Dermis microvascular lymphatic vessel endothelial cell (primary cell): ENCODE results near the gene FOXL3. TPM values are rescaled to one million over a fixed set of nuclear protein-coding genes. Genes with fewer than 3 reads are reported as not detected.
"Not testable (repeated sequence)": the region's sequence is repeated elsewhere in the genome, so short reads cannot be mapped to it uniquely, and the experiment has no call there.

Source experiments
- DNase-seq, 2 donors: peaks; one replicate each; pipeline versions ENCODE4 v3.0.0 to v3.0.0-alpha.2; 2010; ENCODE audit warnings: low read depth in 2 of 2
- total RNA-seq: library from RNA; depleted of rRNA; stranded (reverse); fragments of >200 nt; gene quantifications from 2 replicates; pipeline ENCODE4 v1.2.1, GENCODE V29; 2014

Gene FOXL3
- not detected in 2 replicates for total RNA-seq

DNA sequence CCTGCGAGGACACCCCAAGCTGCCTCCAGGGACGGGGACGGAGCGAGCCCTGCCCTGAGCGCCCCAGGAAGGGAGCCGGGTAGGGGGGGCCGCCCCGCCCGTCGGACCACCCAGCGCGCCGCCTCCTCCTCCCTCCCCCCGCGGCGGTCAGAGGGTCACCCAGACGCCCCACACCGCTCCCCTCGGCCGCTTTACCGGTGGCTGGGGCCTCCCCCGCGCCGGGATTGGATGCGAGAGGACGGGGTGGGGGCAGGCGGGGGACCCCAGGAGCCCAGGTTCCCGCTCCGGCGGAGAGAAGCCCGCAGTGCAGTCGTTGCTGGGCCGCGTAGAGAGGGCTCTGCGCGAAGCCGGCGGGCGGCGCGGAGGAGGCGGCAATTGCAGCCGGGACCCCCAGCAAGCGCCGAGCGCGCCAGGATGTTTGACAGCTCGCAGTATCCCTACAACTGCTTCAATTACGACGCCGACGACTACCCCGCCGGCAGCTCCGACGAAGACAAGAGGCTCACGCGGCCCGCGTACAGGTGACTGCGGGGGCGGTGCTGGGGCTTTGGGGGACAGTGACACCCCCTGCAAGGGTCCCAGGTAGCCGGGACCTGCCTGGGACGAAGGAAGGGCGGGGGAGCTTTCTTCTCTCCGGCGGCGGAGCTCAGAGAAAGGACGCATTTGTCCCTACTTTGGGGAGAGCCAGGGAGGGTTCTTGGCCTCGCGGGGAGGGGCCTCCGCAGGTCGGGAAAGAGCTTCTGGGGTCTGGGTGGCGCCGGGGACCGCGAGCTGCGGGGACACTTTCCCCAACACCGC is at the start of gene FOXL3:
TSS of gene FOXL3 (plus strand) at position 415 of the 798 bp plus-strand sequence. CDS start at position 415, 0 bp downstream.
- no peak for DNase-seq

DNA sequence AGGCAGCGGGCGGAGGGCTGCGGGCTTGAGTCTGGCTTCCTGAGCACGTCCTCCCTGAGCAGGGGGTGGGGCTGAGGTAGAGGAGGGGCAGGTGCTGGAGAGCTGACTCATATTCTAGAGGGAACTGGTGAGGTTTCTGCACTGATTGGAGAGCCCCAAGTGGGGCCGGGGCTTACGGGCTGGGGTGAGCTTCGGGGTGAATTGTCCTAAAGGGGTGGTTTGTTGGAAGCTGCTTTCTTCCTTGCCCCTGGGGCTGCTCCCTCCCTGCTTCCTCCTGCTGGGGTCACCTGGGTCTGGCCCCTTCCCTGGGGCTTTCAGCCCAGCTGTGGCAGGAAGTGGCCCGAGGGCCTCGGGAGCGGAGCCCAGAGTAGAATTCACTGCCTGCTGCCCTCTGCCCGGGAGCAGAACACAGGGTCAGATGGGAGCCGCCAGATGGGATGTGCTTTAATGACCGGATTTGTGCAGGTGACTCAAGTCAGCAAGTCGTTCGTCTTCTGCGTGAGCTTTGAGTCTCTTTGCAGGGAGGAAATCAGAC is 49.0 kb upstream of the FOXL3 start:
- peak in 1 of 2 donors; percentile 47 for DNase-seq

DNA sequence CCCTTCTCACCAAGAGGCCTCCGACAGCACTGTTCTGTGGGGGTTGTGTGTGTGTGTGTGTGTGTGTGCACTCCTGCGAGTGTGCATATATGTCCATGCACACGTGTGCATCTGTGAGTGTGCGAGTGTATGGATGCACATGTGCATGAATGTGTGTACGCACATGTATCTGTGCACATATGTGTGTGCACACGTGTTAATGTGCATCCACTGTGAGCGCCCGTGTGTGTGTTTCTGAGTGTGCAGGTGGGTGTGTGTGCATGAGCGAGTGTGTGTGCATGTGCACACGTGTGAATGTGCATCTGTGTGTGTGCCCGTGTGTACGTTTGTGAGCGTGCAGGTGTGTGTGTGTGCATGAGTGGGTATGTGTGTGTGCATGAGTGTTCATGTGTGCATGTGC is 48.5 kb upstream of the FOXL3 start:
- DNase-seq, result no peak

DNA sequence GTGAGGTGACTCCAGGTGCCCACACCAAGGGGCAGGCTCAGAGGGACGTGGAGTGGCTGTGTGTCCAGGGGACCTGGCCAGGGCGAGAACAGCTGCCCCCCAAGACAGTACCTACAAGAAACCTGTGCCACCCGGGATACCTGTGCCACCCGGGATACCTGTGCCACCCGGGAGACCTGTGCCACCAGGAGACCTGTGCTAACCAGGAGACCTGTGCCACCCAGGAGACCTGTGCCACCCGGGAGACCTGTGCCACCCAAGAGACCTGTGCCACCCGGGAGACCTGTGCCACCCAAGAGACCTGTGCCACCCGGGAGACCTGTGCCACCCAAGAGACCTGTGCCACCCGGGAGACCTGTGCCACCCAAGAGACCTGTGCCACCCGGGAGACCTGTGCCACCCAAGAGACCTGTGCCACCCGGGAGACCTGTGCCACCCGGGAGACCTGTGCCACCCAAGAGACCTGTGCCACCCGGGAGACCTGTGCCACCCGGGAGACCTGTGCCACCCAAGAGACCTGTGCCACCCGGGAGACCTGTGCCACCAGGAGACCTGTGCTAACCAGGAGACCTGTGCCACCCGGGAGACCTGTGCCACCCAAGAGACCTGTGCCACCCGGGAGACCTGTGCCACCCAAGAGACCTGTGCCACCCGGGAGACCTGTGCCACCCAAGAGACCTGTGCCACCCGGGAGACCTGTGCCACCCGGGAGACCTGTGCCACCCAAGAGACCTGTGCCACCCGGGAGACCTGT is 47.0 kb upstream of the FOXL3 start:
- not testable (repeated sequence) for DNase-seq

DNA sequence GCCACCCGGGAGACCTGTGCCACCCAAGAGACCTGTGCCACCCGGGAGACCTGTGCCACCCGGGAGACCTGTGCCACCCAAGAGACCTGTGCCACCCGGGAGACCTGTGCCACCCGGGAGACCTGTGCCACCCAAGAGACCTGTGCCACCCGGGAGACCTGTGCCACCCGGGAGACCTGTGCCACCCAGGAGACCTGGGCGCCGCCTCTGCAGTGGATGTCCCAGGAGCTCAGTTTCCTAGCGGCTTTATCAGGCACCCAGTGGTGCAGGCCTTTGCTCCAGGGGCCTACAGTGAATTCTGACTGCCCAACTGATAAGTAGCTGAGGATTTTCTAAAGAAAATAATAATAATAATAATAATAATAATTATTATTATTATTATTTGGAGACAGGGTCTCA is 46.4 kb upstream of the FOXL3 start:
- not testable (repeated sequence) for DNase-seq

DNA sequence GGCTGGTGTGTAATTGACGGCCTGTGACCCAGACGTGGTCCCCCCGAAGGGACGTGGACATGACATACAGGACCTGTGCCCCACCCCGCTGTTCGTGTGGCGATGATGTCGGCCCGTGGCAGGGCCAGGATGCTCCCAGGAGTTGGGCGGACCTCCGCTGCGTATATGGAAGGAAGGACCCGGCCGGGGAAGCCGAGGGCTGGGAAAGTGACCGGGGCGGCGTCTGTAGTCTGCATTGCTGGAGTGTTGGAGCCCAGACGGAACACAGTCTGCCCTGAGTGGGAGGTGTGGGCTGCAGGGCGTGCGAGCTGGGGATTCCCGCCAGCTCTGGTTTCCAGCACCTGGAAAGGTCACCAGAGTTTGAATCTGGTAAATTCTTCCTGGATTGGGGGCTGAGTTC is 45.0 kb upstream of the FOXL3 start:
- DNase-seq, result no peak

DNA sequence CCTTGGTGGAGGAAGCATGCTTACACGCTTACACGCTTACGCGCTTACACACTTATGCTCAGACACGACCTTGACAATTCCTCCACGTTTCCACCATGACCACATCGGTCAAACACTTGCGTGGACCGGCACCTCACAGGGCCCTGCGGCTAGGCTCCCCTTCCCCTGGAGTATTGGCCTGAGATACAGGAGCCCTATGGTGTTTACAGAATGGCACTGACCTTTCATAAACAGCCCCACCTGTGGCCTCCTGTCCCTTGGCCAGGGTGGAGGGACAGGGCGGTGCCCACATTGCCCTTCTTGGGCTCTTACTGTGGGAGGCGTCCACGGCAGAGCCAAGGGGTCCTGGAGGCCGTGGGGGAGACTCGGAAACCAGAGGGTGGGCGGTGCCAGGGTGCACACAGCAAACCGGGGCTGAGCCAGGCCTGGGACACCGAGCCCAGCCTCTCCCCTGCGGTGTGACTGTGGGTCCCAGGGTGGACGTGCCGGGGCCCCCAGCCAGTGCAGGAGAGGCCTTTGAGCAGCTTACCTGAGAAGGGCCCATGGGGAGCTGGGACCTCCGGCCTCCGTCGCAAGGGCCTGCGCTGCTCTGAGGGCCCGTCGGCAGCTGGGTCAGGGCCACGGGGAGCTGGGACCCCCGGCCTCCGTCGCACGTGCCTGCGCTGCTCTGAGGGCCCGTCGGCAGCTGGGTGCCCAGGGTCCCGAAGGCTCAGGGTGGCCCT is 44.2 kb upstream of the FOXL3 start:
- DNase-seq, result no peak

DNA sequence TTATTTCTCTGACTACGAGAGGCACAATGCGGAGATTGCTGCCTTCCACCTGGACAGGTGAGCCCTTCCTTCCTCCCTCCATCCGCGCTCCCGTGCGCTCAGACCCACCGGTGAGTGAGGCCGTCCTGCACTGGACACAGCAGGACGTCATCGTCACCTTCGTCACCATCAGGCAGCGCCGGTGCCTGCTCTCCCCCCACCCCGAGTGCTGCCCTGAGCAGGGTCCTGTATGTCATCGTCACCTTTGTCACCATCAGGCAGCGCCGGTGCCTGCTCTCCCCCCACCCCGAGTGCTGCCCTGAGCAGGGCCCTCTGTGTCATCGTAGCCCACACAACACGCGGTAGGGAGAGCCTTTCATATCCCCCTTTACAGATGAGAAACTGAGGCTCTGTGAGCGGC is 43.5 kb upstream of the FOXL3 start:
- DNase-seq, result no peak

DNA sequence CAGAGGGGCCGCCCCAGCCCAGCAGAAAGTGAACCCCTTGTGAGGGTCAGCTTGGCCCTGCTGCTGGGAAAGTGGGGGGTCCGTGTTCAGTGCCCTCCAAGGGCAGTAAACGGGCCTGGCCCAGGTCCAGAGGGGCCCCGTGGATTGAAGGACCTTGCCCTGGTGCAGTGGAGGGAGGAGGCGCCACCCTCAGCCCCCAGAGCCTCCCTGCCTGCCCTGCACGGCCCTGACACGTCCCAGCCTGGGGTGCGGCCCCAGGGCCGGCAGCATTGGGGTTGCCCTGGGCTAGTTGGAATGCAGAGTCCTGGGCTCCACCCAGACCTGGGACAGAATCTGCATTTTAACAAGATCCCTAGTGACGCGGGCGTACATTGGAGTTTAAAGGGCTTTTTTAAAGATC is 42.8 kb upstream of the FOXL3 start:
- DNase-seq, result no peak

DNA sequence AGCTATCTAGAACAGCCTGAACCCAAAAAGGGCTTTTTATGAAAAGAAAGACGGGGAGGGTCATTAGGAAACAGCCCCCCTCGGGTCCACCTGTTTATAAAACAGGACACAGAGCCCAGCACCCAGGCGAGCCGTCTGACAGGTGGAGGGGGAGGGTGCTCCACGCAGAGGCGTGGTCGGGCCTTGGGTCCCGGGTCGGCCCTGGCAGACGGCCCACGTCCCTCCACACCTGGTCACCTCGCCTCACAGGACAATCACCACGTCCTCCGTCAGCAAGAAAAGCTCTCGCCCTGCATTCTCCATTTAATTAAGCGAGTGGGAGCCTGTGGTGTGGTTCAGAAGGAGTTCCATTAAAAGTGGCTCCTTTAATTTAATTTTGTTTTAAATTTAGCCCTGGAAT is 42.3 kb upstream of the FOXL3 start:
- no peak for DNase-seq

DNA sequence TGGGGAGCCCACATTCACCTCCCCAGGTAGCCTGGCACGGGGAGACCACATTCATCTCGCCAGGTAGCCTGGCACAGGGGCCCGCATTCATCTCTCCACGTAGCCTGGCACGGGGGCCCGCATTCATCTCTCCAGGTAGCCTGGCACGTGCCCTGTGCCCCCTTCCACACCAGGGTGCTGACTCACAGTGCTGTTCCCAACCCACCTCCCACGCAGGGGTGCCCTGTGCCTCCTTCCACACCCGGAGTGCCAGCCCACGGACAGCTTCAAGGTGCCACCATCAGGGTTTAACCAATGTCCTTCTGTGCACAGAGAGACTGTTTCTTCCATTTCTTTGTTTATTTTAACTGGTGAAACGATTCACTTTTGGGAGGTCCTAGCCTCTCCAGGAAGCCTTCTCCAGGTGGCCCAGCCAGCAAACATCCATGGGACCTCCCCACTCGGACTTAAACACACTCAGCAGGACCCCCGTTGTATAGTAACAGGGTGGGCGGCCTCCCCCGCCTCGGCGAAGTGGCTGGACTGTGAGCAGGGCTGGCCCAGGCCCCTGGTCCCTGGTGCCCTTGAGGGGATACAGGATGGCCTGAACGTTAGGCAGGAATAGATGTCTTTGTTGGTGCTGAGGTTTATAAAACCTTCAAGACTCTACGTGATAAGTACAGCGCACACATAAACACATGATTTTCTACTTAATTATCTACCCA is 41.1 kb upstream of the FOXL3 start:
- no peak for DNase-seq

DNA sequence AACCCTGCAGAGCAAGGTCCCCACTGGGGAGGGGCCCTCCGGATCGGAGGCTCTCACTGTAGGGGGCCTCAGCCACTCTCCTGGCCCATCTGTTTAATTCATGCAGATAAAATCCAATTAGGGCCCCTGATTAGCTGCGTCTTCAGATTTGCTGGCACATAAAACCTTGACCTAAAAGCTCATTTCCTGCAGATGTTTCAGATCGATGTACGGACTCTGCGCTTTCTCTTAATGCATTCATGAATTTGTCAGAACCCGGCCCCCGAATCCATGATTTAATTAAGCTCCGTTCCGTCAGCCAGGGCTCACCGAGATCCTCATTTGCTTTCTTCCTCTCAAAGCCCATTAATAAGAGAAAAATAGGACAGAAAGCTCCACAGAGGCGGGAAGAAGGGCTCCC is 40.0 kb upstream of the FOXL3 start:
- no peak for DNase-seq

DNA sequence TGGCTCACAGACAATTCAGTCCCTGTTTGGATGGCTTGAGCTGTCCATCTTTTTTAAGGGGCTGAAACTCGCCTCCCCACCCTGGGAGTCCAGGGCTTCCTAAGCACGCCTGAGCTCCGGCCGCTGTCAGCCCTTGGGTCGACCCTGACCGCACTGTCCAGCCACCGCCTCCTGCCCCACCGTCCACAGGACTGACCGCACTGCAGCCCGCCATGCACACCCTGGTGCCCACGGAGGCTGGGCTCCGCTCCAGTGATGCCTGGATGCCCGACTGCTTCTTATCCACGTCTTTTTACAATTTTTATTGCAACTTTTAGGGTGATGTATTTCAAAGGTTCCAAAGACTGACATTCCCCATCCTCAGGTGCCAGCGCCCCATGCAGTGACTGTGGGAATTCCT is 39.4 kb upstream of the FOXL3 start:
- DNase-seq, result no peak

DNA sequence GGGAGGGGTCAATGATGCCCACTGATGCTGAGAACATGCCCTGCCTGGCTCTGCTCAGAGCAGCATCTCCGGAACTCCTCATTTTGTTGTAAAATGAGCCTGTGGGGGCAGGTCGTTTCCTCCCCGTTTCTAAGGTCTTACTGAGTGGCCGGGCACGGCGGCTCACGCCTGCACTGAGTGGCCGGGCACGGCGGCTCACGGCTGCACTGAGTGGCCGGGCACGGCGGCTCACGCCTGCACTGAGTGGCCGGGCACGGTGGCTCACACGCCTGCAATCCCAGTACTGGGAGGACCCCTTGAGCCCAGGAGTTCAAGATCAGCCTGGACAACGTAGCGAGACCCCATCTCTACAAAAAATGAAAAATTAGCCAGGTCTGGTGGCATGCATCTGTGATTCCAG is 39.0 kb upstream of the FOXL3 start:
- DNase-seq, result no peak

DNA sequence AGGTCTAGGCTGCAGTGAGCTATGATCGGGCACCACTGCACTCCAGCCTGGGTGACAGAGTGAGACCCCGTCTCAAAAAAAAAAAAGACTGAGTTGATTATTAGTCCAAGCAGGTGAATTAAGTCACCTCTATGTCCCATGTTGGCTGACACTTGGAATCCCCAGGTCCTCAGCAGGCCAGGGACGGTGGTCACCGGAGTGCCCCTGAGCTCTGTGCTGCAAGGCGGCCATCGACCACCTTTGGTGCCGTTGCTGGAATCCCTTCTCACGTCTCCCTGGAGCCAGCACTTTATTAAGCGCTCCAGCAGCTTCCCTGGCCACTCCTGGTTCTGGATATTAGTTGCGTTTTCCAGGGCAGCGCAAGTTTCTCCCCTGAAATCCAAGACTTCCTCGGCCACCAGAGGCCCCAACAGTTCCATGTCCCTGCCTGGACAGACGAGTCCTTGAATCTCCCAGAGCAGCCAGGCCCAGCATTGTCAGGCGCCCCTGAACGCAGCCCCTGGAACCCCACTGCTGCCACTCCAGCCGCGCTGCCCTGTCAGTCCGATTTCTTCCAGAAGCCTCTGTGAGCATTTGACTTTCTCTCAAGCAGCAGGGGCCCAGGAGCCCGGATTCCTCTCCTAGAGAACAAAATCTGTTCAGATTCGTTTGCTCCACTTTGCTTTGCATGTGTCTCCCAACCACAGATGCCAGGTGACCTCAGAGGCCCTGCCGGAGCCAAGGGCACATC is 38.4 kb upstream of the FOXL3 start:
- DNase-seq, result no peak

DNA sequence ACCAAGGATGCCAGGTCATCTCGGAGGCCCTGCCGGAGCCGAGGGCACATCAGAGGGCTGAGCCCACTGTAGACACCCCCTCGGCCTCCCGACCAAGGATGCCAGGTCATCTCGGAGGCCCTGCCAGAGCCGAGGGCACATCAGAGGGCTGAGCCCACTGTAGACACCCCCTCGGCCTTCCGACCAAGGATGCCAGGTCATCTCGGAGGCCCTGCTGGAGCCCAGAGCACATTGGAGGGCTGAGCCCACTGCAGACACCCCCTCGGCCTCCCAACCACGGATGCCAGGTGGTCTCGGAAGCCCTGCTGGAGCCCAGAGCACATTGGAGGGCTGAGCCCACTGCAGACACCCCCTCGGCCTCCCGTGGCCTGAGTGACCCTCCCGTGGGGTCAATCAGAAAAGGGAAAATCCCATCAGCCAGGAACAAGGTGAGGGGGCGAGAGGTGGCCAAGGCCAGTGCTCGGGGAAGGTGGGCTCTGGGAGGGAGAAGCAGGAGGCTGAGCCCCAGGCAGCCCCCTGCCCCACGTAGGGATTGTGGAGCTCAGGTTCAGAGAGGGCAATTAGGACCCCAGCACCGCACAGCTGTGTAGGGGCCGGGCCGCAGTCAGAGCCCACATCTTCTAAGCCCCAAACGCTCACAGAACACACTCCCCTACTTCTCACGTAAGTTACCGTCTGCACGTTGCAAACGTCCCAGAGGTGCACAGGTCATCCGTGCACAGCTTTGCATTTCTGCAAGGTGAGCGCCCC is 37.6 kb upstream of the FOXL3 start:
- no peak for DNase-seq

DNA sequence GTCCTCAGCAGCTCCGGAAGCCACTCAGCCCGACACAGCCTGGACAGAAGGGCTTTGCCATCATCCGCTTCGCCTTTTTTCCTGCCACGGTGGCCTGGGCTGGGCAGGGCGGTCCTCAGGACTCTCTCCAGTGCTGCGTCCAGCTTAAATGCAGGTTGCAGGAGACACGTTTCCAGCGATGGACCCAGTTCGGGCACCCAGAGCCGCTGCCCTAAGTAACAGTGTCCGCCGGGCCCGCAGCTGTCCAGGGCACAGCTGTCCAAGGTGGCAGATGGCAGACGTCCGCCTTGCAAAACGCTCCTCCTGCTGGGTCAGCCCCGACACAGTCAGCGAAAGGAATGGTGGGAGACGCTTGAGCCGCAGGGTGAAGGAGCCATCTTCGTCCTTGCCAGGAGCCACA is 37.0 kb upstream of the FOXL3 start:
- DNase-seq, result no peak

DNA sequence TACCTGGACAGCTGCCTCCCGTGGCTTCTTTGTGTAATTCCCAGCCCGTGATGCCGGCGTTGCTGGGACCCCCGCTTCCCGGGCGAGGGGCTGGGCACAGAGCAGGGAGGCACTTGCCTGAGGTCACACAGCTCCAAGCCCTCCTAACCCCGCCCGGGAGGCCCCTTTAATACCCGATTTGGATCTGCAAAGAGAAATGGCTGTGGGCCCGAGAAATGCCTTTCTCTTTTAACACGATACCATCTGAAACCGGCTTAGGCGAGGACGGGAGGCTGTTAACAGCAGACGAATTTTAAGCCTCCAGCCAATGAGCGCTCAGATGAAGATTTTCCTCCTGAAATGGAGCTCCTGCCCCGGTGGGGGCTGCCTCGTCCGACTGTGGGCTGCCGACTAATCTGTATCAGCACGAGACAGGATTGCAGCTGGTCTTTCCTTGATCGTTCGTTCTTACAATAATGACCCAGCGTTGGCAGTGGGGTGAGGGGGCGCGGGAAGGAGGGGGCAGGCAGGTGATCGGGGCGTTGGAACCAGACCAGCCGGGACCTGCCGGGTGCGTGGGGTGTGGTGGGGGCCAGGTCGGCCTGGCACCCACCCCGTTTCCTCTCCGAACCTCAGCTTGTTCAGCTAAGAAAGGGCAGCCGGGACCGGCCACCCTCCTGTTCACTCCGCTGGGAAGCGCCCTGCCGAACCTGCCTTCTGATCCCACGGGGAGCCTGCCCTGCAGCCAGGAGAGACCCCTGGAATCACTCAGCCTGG is 36.2 kb upstream of the FOXL3 start:
- DNase-seq, result no peak

DNA sequence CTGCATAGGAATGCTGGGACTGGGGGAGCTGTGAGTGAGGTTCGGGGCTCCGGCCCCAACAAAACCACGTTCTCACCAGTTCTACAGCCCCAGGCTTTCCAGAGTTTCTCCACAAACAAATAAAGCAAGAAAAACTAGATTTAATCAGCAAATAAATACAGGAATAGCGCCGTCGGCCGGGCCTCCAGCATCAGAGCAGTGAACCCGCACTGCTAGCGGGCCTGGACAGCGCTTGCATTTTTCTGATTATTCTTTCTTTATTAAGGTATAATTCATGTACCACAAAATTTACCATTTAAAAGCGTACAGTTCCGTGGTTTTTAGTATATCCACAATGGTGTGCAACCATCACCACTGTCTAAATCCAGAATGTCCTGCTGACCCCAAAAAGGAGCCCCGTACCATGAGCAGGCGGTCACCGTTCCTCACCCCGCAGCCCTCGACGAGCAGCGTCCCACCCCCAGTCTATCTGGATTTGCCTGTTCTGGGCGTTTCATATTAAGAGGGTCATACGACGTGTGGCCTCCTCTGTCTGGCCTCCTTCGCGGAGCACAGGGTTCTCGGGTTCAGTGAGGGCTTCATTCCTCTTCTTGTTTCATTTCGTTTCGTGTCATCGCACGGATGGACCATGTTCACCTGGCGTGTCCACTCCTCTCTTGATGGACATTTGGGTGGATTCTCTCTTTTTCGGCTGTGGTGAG is 35.5 kb upstream of the FOXL3 start:
- no peak for DNase-seq
